ENCODE results near the gene DTYMK.

DNA sequence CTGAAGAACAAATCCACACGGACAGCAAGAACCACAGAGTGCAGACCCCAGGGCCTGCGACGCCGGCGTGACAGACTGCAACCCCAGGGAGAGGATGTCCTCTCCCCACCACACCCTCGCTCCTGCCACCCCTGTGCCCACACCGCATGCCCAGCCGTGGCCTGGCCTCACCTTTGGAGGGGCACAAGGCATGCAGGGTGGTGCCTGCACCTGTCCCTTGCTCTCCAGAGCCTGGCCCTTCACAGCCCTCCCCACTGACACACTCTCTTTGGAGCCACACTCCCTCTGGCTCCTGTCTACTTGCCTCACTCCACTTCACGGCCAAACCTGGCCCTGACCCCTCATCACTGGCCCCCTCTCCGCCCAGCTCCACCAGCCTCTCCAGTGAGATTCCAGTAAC, 58.9 kb downstream of the DTYMK start:
- no peak for TF ChIP-seq IRF4 (IDR thresholded peaks at IDR 0.05; ENCODE audit: low read depth, low read length)
- TF ChIP-seq LARP7 (IDR thresholded peaks at IDR 0.05) = no peak
- TF ChIP-seq, protein P1, sequence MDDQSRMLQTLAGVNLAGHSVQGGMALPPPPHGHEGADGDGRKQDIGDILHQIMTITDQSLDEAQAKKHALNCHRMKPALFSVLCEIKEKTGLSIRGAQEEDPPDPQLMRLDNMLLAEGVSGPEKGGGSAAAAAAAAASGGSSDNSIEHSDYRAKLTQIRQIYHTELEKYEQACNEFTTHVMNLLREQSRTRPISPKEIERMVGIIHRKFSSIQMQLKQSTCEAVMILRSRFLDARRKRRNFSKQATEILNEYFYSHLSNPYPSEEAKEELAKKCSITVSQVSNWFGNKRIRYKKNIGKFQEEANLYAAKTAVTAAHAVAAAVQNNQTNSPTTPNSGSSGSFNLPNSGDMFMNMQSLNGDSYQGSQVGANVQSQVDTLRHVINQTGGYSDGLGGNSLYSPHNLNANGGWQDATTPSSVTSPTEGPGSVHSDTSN (IDR thresholded peaks at IDR 0.05; ENCODE audit: insufficient replicate concordance, low read depth, low read length) = no peak

All from GM12878 (cell line).